HG03460 (cell line): ENCODE measurements around the gene DDB1.

Experiments used
- ATAC-seq: cut with Tn5 transposase; IDR thresholded peaks from one replicate; pipeline ENCODE4 v1.9.1; 2021; ENCODE audit not compliant: unreplicated experiment

The DDB1 gene

DNA sequence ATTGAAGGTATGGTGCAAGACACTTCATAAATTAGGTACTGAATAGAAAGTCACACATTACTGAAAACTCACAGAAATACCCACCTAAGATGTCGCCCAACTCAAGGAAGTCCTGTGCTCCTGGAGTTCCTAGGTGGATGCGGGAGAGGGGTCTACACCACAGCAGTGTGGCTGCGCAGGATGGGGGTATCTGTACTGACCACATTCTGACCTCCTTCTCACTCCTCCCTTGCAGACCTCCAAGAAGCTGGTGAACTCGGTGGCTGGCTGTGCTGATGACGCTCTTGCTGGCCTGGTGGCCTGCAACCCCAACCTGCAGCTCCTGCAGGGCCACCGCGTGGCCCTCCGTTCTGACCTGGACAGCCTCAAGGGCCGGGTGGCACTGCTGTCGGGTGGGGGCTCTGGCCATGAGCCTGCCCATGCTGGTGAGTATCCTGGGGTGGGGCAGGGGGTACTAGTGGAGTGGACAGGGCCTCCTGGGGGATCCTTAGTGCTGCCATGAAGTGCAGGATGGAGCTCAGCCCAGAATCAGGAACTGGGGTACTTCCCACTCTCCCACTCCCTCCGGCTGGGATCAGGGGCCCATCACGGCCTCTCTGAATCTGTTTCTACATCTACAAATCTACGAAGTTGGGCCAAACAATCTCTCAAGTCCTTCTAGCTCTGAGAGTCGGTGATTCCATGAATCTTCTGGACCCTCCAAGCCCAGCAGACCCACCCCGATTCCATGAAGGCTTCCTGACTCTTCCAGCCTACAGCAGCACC is 5.0 kb upstream of the DDB1 start:
- no peak for ATAC-seq

DNA sequence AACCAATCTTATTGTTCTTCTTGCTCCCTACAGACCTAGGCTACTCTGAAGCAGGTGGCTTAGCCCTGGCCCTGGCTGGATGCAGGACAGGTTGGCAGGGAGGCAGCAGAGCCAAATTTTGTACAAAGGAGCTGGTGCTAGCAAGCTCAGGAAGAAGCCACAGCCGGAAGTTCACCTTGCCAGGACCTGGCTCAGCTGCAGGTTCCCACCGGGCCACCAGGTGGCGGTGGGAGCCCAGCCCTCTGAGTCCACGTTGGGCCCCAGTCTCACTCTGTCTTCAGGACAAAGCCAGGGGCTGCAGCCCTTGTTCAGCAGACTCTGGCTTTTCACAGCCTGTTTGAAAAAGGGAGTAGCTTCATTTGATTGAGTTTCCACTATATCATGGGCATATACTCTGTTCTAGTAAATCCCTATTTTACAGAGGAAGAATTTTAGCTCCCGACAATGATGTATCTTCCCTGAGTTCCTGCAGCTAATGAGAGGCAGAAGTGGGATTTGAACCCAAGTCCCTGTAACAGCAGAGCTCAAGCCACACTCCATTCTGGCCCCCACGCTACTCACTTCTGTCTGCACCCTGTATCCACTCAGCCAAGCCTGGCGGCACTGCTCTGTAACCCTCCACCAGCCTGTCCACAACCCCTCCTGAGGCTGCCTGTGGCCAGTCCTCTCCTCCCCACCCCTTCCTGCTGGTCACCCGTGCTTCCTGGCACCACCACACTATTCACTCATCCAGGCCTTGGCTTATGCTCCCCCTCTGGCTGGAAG is 3.4 kb upstream of the DDB1 start:
- ATAC-seq = peak; percentile 44

DNA sequence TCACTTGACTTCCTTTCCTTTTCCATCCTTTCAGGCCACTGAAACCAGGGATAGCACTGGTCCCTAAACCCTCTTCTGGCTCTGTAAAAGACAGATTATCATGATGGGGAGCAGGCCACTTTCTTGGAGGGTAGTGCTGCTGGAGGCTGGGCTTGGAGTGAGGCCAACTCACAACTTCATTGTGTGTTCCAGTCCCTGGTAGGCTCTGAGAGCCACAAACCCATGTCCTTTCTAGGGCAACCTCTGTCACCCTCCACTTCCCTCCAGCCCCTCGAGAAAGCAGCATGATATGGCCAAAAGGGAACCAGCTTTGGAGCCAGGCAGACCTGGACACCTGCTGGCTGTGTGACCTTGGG is 2.4 kb upstream of the DDB1 start:
- ATAC-seq = no peak

DNA sequence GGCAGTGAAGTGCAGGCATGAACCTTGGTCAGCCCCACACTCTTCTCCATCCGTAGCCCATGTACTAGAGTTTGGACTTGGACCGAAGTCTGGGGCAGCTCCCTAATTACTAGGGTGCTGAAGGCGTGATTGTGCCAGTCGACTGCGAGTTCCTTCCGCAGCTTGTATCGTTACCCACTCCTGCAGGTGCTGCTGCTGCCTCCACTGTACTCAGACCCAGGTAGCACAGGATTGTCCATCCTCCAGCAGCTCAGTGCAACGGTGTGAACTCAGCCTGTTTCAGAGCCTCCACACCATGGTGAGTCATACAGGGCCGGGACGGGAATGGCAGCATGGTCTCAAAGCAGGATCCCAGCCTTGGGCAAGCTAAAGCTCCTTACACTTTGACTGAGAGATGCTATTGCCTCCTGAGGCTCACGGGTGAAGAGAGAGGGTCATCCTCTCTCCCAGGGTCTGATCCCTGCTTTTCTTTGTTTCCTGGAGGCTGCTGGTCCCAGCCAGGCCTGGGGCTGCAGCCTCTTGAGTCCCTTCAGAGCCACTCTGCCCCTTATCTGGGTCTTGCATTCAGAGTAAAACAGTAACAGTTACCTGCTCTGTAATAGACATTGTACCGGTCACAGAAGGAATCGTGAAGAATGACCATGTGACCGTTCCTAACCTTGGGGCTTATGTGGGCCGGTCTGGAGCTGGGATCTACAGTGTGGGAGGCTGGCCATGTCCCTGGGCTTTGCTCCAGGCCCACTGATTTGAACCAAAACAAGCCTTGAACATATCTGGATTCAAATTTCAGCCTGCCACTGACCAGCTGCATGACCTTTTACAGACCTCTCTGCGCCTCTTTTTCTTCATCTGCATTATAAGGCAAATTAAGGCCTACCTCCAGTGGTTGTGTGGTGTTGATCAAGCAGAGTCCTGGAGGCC is 1.8 kb upstream of the DDB1 start:
- ATAC-seq = no peak

- no peak for ATAC-seq
Measured at GRCh38 chr11:61333550-61334433, 887 bp upstream of the DDB1 start.

DNA sequence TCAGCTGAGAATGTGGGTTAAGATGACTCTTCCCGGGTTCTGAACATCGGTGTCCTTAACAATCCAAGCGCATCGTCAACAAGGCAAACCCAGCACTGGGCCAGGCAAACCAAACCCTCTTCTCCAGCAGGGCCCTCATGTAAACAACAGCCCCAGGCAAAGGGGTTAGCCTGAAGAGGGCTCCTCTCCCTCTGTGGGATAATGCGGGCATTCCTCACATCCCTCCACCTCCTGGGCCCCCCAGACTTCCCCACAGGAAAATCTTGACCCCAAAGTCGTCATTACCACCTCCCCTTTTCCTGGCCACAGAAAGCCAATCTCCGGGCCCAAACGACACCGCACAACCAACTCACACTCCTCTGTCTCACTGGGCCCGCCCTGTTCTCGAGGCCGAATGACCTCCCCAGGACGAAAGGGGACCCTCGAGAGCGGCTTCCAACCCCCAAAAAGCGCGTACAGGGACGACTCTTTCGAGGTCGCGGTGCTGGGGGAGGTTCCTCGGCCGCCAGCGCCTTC is 566 bp downstream of the DDB1 start:
- peak; percentile 4 for ATAC-seq

- ATAC-seq = no peak
Measured at GRCh38 chr11:61331651-61332050, 1.3 kb downstream of the DDB1 start.

DNA sequence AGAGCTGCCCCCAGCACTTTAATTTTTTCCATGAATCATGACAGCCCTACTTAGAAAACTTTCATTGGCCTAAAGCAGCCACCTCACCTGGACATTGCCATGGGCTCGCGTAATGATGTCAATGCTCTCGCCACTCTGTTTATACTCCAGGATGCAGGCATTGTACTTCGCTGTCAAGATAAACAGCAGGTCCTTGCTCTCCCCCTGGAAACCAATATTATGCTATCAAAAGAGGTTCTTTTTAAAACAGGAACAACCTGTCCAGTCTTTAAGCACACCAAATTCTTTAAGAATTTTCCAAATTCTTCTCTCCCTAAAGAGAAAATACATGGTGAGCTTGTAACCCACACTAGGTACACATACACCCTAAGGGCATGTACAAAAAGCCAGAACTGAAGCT is 3.0 kb downstream of the DDB1 start:
- ATAC-seq = no peak

DNA sequence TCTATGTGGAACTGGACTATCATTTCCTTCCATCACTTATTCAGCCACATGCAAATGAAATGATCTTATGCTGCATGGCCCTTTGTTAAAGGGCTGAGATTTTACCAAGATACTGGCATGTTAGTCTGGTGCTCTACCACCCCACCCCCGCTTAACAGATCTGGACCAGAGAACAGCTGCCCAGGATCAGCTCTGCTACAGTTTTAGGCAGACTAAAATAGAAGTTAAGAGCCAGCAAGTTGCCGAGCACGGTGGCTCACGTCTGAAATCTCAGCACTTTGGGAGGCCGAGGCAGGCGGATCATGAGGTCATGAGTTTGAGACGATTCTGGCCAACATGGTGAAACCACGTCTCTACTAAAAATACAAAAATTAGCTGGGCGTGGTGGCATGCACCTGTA is 4.6 kb downstream of the DDB1 start:
- no peak for ATAC-seq

DNA sequence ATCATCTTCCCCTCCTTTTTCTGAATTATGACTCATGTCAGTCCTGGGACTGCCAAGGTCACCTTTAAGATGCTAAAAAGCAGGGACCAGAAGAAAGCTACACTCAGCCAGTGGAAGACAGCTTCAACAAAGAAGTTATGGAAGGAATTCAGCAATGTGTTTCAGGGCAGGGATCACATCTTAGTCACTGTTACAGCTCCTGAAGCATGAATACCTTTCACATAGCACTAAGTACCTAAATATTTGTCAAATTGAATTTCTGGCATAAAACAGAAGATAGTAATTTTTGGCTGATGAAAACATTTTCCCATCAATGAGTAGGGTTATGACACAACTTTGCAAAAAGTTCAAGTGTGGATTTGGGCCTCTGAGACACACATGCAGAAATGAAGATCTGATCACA is 5.2 kb downstream of the DDB1 start:
- ATAC-seq = no peak

DNA sequence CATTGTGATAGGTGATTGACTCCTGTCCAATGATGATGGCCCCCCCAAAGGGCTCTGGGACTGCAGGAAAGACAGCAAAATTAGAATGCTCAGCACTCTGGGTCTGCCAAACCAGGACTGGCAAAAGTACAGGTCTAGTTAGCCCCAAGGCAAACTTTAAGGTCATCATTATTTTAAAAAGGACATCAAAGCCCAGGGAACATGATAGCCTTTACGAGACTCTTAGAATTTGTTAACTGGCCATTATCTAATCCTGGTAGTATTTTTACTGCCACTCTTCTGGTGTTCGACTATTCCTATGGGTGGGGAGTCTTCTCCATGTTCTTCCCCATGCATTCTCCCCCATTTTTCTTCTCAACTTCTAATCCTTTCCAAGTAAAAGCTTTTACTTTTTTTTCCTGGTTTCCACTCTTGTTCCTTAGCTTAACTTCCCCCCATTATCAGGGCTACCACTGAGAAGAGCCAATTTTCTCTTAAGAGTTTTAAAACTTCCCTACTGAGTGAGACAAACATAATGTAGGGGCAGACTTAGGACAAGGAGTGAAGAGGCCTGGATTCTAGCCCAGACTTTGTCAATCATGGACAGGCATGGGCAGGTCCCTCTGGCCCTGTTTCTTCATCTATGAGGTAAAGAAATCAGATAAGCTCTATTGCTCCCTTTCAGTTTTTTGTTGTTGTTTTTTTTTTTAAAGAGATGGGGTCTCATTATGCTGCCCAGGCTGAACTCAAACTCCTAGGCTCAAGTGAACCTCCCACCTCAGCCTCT is 7.1 kb downstream of the DDB1 start:
- ATAC-seq = no peak

GRCh38 chr11:61315260-61315659 is 17.6 kb downstream of the DDB1 start:
- ATAC-seq = no peak

- ATAC-seq = no peak
Measured at GRCh38 chr11:61310749-61311148, 22.2 kb downstream of the DDB1 start.

DNA sequence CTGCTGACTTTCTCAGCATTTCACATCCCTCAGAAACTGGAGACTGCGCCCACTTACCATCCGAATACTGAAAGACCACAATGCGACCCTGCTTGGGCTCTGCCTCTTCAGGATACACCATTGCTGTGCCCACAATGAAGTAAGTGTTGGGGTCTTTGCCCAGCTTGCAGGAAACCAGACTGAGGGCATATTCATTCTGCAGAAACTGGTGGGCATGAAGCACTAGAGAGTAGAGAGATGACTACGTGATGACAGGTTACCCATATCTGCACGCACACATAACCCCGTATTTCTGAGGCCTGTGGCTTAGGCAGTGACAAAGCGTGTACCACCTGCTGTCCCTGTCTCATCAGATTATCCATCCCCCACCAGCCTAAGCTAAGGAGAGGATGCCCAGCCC is 23.2 kb downstream of the DDB1 start:
- ATAC-seq = no peak

DNA sequence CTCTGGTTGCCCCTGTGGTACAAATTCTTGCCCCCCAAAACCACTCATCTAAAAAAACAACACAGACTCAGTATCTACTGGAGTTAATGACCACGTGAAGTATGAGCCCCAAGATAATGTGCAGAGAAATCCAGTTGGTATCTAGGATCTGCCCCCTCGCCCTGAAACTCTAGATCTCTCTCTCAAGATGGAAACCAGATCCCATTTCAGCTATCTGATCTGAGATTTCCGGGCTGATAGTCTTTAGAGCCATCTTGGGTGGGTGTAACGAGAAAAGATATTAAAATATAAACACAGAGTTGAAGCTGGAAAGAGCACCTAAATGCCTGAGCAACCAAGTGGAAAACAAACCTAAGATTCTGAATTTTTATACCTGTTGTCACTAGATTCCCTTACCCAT is 23.8 kb downstream of the DDB1 start:
- ATAC-seq = no peak

GRCh38 chr11:61307354-61307753 is 25.6 kb downstream of the DDB1 start:
- ATAC-seq = no peak

- ATAC-seq = no peak
Measured at GRCh38 chr11:61306221-61306620, 26.7 kb downstream of the DDB1 start.

DNA sequence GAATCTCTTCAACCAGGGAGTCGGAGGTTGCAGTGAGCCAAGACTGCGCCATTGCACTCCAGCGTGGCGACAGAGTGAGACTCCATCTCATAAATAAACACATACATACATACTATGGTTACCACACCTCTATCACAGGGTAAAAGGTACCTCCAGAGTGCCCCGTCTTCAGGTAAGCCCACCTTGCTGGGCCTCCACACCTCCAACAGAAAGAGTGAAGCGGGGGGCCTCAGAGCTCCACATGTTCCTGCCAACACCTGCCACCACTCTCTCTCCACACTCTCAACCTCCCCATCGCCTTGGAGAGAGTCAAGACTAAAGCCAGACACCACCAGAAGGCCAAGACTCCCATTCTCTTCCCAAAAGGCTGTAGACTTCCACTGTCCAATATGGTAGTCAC is 27.5 kb downstream of the DDB1 start:
- no peak for ATAC-seq

- ATAC-seq = no peak
Measured at GRCh38 chr11:61303725-61304124, 29.2 kb downstream of the DDB1 start.

DNA sequence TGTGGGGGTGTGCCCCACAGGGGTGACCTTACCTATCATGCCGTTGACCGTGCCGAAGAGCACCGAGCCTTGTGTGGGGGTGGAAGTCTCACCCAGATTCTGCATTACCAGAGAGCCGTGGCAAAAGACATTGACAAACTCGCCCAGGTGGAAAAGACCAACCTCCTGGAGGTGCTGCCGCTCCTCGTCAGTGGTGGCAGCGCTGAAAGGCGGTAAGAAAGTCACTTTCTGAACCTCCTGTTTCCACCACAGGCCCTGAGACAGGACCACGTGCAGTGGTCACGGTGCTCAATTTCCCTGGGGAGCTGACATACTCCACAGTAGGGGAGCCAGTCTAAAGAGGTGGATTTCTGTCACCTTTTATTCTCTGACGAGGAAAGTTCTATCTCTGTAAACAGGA is 30.4 kb downstream of the DDB1 start:
- no peak for ATAC-seq
